Measurements from ENCODE around the gene MAU2.
A peak's percentile ranks its signal among the peaks of the same experiment; 100 is the strongest.
"Not testable (repeated sequence)": the region's sequence is repeated elsewhere in the genome, so short reads cannot be mapped to it uniquely, and the experiment has no call there.

MAU2 gene

DNA sequence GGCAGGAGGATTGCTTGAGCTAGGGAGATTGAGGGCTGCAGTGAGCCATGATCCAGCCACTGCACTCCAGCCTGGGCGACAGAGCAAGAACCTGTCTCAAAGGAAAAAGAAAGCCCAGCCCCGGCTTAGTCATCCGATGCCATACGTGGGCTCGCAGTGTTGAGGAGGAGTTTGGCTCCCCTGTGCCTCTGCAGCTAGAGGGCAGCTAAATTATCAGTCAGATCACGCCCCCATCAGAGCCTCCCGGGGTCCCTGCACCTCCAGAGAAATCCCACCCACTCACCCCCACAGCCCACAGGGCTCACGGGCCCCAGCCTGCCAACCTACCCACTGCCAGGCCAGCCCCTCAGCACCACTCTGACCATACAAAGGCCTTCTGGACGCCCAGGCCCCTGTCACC lies 27.6 kb downstream of the MAU2 start:
- DNase-seq = no peak

DNA sequence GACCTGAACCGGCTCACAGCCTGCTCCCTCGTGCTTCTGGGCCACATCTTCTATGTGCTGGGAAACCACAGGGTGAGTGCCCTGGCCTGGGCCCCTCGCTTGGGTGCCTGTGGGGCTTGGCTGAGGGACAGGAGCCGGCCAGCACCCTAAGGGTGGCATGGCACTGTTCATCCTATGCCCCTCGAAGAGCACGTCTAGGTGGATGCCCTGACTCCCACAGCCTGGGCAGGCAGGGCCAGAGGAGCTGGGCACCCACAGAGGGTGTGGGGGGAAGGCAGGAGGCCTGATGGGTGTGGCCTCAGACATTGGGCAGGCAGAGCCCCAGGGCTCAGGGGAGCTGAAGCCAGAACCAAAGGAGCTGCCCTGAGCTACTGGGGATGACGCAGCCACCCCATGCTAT lies 28.7 kb downstream of the MAU2 start:
- DNase-seq = no peak

DNA sequence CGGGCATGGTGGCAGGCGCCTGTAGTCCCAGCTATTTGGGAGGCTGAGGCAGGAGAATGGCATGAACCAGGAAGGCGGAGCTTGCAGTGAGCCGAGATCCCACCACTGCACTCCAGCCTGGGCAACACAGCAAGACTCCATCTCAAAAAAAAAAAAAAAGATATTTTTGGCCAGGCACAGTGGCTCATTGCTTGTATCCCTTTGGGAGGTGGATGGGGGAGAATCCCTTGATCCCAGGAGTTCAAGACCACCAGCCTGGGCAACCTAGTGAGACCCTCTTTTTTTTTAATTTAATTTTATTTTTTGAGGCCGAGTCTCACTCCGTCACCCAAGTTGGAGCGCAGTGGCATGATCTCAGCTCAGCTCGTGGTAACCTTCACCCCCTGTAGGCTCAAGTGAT lies 30.1 kb downstream of the MAU2 start:
- DNase-seq = not testable (repeated sequence)

DNA sequence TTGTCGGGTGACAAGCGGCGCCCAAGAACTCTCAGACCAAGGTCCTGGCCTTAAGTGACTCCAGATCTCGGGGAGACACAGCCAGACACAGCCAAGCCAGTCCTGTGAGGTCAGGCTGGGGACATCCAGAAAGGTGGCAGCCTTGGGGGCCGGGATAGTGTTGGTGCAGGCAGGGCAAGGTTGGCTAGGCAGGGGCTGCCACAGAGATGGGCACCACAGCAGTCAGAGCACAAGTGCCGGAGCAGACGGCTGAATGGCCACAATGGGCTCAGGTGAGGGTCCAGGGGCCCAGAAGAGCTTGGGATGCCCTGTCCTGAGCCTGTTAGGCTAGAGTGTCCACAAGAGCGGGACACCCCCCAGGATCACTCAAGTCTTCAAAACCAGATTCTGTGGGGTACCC lies 32.2 kb downstream of the MAU2 start:
- no peak for DNase-seq

DNA sequence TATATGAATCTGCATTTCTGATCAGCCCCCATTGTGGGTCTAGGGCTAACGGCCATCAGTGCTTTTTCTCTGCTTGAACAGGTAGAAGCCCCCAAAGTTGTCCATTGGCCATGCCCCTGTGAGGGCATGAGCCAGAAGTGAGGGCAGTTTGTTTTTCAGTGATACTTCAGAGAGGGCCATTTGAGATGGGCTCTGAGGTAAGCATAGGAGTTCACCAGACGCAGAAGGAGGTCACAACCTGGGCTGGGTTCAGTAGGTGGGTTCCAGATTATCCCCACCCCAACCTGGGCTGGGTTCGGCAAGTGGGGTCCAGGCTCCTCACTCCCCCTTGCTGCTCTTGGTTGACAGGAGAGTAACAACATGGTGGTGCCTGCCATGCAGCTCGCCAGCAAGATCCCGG lies 33.4 kb downstream of the MAU2 start:
- no peak for DNase-seq

DNA sequence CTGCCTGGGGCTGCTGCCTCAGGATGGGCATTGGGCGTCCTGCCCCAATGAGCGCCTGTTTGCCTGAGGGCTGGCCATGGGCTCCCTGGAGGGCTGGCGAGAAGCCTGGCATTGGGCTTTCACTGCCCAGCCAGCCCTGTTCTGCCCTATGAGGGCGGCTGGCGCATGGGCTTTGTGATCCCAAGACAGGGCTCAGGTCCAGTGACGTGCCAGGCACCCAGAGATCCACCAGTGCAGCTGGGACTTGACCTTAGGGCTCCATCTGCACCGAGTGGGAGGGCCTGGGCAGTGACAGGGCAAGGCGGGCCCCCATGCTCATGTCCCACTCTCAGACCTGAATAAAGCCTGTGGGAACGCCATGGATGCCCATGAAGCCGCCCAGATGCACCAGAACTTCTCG lies 34.3 kb downstream of the MAU2 start:
- DNase-seq = no peak

DNA sequence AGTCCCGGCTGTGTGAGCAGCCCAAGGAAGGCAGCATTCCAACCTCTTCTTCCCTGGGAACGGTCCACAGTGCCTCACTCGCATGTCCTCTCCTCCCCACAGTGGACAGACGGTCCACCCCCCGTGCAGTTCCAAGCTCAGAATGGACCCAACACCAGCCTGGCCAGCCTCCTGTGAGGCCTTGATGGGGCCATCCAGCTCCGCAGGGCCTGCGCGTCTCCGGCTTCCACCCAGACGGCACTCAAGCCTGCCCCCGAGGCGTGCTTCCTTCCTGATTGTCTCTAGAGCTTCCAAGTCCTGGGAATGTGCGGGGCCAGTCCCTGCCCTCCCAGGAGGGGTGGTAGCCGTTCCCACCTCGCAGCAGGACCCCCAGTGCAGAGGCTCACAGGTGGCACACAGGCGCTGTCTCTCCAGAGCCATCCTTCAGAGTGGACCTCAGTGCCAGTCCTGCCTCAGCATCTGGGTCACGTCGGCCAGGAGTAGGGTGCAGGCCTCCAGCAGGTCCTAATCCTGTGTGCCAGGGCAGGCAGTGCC lies 35.0 kb downstream of the MAU2 start:
- no peak for DNase-seq

DNA sequence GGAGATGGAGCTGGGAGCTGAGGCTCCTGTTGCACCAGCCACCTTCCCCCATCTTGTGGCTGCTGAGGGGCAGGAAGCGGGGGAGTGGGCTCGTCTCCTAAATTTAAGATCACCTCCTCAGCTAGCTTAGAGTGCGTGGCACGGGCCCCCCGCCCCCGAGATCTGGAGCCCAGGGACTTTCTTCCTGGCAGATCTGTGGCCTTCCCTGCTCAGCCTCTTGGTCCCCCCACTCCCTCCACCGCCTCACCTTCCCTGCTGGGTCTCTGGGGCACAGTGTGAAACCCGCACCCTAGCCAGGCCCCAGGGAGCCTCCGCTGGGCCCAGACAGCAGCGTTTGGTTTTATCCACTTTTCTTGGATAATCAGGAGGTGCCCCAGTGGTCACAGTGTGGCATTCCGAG lies 35.9 kb downstream of the MAU2 start:
- no peak for DNase-seq

DNA sequence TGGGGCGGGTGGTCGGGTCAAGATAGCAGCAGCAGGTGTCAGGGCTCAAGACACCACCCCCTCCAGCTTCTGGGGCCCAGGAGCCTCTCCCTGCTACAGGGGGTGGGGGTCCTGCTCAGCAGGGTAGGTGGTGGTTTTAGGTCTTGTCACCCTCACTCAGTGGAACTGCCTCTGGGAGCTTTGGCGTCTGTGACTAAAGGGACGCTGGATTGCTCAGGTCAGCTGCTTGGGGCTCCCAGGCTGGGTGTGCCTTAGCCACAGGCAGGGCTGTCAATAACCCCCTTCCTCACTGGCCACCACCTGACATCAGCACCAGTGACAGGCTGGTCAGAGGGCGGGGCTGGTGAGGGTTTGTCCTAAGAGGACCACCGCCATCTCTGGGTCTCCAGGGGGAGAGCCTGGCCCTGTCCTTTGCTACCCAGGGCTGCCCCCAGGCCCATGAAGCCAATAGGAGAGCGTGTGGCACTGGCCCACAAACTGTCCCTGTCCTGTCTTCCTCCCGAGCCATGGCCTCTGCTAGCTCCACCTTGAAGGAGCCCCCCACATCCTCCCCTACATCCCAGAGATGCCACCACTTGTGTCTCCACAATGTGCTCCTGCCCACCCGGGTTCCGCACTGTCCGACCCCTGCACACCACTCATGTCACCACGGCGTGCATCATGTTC lies 36.4 kb downstream of the MAU2 start:
- no peak for DNase-seq

DNA sequence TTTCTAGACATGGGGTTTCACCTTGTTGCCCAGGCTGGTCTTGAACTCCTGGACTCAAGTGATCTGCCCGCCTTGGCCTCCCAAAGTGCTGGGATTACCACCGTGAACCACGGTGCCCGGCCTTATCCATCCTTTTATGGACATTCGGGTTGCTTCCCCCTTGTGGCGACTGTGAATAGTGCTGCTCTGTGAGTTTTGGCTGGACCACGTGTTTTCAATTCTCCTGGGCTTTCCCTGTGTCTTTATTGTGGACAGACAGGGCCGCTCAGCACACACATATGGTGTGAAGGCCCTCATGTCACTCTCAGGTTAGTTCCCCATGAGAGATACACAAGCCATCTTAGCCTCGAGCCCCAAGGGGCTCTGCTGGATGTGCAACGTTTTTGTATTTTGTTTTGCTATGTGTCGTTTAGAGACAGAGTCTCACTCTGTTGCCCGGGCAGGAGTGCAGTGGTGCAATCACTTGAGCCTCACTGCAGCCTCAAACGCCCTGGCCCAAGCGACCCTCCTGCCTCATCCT lies 40.5 kb downstream of the MAU2 start:
- peak; percentile 72 for DNase-seq

DNA sequence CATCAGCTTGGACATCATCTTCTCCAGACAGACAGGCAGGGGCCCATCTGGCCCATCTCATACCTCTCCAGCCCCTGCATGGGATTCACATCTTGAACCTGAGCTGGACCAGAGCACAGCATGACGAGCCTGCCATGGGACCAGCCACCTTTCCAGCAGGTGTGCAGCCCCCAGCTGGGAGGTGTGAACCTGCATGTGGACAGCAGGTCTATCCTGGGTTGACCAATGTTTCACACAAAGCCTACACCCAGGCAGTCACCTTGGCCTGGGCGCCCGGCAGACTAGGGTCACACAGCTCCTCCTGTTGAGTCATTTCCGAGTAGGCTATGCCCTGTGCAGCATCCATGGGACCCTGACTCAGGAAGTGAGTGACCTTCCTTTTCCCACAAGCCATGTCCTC lies 41.4 kb downstream of the MAU2 start:
- no peak for DNase-seq

DNA sequence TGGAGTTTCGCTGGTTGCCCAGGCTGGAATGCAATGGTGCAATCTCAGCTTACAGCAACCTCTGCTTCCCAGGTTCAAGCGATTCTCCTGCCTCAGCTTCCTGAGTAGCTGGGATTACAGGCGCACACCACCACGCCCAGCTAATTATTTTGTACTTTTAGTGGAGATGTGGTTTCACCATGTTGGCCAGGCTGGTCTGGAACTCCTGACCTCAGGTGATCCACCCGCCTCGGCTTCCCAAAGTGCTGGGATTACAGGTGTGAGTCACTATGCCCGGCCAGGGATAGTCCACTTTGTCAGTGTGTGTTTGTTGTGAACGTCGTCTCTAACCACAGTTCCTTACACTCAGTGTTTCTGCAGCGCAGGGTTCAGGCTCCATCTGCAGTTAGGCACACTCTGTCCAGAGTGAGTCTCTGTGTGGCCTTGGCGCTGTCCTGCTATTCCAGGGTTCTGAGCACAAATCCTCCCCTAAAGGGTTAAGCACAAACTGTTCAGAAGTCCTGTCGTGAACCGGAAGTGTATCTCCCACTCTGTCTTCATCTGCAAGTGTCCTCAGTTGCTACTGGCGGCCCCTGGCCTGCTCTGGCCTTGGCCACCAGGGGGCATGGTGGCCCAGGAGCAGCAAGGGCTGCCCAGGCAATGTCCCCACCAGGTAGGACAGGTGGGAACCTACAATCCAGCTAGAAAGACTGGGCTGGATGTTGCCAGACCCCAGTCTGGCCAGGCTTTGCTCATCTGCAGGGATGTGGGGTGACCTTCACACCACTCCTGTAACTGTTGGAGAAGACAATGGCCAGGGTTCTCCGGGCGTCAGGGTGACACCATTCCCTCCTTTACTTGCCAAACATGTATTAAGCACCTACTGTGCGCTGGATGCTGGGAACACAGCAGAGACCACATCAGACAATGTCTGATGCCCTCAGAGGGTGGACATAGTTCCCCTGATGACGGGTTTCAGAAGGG lies 46.1 kb downstream of the MAU2 start:
- peak; percentile 71 for DNase-seq

DNA sequence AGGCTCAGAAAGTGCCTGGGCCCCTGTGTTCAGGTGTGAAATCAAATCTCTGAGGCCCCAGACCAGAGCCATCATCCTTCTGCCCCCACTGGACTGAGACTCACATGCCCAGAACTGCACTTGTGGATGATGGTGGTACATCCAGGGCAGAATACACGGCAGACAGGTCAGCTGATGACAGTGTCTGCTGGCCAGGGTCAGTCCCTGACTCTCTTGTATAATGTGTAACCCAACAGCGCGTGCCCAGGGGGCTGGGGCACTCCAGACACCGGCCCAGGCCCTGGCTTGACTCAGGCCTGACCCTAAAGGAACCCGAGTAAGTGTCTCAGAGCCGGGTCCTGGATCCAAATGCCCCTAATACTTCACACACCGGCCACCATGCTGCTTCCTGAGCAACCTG lies 47.5 kb downstream of the MAU2 start:
- no peak for DNase-seq

DNA sequence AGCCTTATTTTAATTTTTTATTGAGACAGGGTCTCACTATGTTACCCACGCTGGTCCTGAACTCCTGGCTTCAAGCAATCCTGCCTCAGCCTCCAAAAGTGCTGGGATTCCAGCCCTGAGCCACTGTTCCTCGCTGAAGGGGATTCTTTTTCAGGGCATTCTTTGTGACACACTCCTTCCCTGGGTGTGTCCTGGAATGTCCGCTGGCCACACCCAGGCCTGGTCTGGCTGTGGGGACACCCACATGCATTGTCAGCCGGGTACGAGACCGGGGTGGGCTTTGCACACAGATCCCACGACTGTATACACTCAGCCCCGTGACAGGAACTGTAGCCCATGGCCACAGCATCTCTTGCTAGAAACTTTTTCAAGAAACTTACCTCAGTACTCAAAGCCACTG lies 50.4 kb downstream of the MAU2 start:
- DNase-seq = no peak

DNA sequence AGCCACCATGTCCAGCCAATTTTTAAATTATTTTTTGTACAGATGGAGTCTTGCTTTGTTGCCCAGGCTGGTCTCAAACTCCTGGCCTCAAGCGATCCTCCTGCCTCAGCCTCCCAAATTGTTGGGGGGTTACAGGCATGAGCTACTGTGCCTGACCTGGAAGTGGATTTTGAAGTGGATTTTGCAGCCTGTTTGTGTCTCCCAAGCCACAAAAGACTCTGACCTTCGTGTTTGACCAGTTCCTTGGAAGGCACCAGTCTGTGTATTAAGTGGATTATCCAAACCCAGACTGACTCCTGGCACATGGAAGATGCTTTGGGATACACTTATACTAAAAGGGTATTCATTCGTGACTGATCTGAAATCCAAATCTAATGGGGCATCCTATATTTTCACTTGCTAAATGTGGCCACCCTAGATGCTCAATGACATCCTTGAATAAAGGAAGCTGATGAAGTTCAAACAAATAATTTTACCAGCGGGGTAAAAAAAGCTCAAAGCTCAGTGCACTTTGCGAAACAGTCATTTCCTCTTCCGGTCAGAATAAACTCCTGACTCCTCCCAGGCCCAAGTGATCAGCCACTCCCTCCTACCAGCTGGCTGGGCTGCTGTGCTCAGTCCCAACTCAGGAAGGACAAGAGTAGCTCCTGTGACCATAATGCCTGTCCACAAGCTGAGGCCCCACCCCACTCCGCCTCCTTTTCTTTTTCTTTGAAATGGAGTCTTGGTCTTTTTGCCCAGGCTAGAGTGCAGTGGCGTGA lies 52.2 kb downstream of the MAU2 start:
- DNase-seq = no peak

DNA sequence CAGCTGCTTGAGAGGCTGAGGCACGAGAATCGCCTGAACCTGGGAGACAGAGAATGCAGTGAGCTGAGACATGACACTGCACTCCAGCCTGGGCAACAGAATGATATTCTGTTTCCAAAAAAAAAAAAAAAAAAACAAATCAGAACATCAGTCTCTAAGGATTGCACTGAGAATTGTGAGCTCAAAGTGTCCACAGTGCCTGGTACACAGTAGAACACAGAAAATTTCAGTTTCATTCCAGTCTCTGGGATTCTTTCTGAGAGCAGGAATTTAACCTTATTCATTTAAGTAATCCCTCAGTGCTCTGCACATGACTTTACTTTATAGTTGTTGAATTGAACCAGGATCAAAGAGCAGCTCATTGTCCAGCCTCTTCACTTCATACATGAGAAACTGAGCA lies 58.9 kb downstream of the MAU2 start:
- no peak for DNase-seq

DNA sequence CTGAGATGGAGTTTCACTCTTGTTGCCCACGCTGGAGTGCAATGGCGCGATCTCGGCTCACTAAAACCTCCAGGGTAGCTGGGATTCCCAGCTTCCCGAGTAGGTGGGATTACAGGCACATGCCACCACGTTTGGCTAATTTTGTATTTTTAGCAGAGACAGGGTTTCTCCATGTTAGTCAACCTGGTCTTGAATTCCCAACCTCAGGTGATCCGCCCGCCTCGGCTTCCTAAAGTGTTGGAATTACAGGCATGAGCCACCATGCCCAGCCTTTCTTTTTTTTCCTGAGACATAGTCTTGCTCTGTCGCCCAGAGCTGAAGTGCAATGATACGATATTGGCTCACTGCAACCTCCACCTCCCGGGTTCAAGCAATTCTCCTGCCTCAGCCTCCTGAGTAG lies 59.7 kb downstream of the MAU2 start:
- DNase-seq = not testable (repeated sequence)

DNA sequence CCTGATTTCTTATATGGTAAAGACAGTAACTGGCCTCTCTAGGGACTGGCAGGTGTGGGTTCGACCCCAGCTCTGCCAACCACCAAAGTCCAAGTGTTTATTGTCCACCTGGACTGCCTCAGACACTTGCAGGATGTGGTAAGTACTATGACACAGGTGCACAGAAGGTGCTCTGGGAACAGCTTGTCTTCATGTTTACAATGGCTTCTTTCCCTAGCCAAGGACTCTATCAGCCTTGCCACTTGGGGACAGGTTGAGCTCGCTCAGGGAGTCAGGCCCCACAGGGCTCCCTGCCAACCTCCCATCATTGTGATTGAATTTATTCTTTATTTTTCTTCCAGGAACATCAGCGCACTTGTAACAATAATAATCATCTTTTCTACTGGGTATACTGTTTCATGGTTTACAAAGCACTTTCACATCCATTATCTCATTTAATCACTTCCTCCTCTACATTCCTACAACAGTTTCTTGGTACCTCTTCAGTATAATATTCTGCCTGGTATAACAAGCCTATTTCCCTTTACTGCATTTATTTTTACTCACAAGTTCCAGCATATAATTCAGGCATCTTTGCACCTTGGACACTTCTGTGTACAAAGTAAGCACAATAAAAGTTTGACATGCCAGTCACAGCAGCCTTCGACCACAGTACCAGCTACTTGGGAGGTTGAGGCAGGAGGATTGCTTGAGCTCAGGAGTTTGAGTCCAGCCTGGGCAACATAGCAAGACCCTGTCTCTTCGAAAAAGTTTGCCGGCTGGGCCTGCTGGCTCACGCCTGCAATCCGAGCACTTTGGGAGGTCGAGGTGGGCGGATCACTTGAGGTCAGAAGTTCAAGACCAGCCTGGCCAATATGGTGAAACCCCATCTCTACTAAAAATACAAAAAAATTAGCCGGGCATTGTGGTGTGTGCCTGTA lies 60.6 kb downstream of the MAU2 start:
- no peak for DNase-seq

DNA sequence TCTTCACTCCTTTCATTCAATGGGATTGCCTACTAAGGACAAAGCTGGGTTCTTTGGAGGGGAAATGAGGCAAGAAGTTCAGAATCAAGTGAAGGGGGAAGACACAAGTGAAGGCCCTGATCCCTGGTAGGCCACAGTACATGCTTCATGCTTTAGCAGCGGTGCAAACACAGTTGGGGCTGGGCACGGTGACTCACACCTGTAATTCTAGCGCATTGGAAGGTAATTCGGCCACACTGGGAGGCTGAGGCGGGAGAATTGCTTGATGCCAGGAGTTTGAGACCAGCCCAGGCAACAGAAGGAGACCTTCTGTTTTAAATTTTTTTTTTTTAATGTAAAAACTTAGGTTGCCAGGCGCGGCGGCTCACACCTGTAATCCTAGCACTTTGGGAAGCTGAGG lies 61.5 kb downstream of the MAU2 start:
- DNase-seq = no peak

DNA sequence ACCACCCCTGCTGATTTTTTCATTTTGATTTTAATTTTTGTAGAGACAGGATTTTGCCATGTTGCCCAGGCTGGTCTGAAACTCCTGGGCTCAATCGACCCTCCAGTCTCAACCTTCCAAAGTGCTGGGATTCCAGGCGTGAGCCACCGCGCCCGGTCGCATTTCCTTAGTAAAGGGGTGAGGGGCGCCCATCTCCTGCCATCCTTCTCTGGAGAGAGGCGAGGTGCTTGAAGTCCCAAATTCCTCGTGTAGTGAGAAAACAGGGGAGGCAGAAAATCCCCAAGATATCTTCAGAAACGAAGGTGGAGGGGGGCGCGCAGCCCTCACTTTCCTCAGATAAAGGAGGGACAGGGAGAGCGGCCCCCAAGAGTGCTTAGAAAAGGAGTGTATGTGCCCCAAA lies 63.9 kb downstream of the MAU2 start:
- DNase-seq = no peak

DNA sequence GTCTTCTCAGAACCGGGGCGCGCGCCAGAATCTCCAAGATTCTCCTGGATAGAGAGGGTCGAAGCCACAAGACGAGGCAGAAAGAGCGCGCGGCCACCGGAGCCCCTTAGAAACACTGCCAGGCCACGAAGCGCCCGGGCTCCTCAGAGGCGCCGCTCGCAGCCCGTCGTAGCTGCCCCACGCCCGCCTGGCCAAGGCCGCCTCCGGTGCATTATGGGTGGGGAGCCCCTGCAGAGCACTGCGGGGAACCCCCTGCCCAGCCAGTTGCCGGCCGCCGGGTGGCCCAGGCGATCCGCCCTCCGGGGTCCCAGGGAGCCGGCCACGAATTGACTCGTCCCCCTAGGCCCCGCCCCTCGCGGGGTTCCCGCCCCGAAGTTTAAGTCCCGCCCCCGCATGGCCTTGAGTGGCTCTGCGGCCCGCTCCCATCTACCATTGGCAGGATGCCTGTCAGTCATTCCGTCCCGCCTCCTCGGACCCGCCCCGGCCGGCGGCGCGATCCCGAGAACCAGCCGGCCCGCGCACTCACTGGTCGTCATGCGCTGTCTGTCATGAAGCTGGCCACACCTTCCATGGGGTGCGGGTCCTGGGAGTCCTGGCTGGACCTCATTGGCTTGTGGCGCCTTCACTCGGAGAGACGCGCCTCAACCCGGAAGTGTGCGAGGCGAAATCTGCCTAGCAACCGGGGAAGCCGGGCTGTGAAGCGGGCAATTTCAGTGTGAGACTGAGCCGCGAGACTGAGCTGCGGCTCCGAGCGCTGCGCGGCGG lies 64.7 kb downstream of the MAU2 start:
- peak; percentile 99 for DNase-seq

All from activated naive CD4-positive, alpha-beta T cell treated with anti-CD3 and anti-CD28 coated beads, Interleukin-2, amount 50 U/mL, for 16 hours (primary cell).